H1 (cell line): ENCODE measurements around the gene CNGB1. TPM values are rescaled to one million over a fixed set of nuclear protein-coding genes. Genes with fewer than 3 reads are reported as not detected.

Experiments used
- ASH2L ChIP-seq: fragments of 200-600, 300-600 bp; sonication (generic); IDR thresholded peaks from one replicate; pipeline ENCODE4 v1.7.1; 2017; ENCODE audit warnings: low read length
- CTCF ChIP-seq, 3 experiments: IDR thresholded peaks; 1 replicate in 2 of 3; 2 replicates in 1 of 3; pipeline versions ENCODE4 v1.5.1 to v1.6.1; 2011; ENCODE audit warnings: low read length in 3 of 3, mild to moderate bottlenecking in 3 of 3, inconsistent platforms in 2 of 3, low read depth in 1 of 3, moderate library complexity in 1 of 3; ENCODE audit not compliant: insufficient read depth in 1 of 3; ENCODE audit errors: control extremely low read depth in 1 of 3
- EZH2 ChIP-seq: fragments of 200-600 bp; sonication (generic); IDR thresholded peaks from 2 replicates; pipeline ENCODE4 v1.7.1; 2012; ENCODE audit warnings: low read depth, mild to moderate bottlenecking, moderate library complexity, low read length, inconsistent platforms; ENCODE audit not compliant: severe bottlenecking
- JUN ChIP-seq: IDR thresholded peaks from 2 replicates; pipeline ENCODE4 v1.6.1; 2011; ENCODE audit warnings: low read depth, mild to moderate bottlenecking, improper control_type of control experiment, low read length
- POU5F1 ChIP-seq: IDR thresholded peaks from 2 replicates; pipeline ENCODE4 v1.6.1; 2011; ENCODE audit warnings: low read depth, mild to moderate bottlenecking, low read length, moderate library complexity
- SIX5 ChIP-seq: IDR thresholded peaks from 2 replicates; pipeline ENCODE4 v1.6.1; 2011; ENCODE audit warnings: mild to moderate bottlenecking, low read depth, low read length
- polyA plus RNA-seq, 7 experiments: library from polyadenylated mRNA; depleted of rRNA in 3 of 7; stranded (reverse) in 5 of 7; unstranded in 2 of 7; fragments of >200 nt in 5 of 7; fragments of 200-250 nt in 2 of 7; gene quantifications; 1 replicate in 5 of 7; 2 replicates in 1 of 7; 4 replicates in 1 of 7; pipeline versions ENCODE4 v1.2.1 to v1.2.3, GENCODE V29; 2011 to 2013; ENCODE audit warnings: missing spikeins in 2 of 7, mixed read lengths in 2 of 7
- total RNA-seq: library from RNA; stranded (reverse); fragmentation: NEBNext Ultra II Directional; extraction: Animal tissue kit (Norgen Biotek cat#: 25700); gene quantifications from 2 replicates; pipeline ENCODE4 v1.2.1, GENCODE V29; 2021

The CNGB1 gene
- total and polyA plus RNA-seq, 2 of the 8 experiments (the other 6 are each of a cell fraction or from before 2014, with no cell fraction given) = not detected

- TF ChIP-seq CTCF (IDR thresholded peaks at IDR 0.05; ENCODE audit: control extremely low read depth in 1 of 3, insufficient read depth in 1 of 3, low read depth in 1 of 3, low read length in 3 of 3) (no peak), JUN (no peak), POU5F1 (no peak), ASH2L (no peak), EZH2 (no peak), SIX5 (no peak)
Observed at GRCh38 chr16:57882206-57882605, 88.7 kb downstream of the CNGB1 start (continued).
